Central memory CD8-positive, alpha-beta T cell (primary cell): ENCODE results near the gene COMMD4.
A peak's percentile ranks its signal among the peaks of the same experiment; 100 is the strongest.

Source experiments
- ATAC-seq: fragments of 150-1000 bp; cut with Tn5 transposase; replicated peaks from 2 replicates; pipeline ENCODE4 v1.10.0; 2022; ENCODE audit warnings: mild to moderate bottlenecking, moderate FRiP score, moderate number of reproducible peaks; ENCODE audit not compliant: poor library complexity, severe bottlenecking; ENCODE audit errors: extremely low read depth
- DNase-seq, 2 donors: peaks; one replicate each; pipeline ENCODE4 v3.0.0; 2021; ENCODE audit warnings: low spot score in 2 of 2
- H3K27ac Mint-ChIP-seq: one replicate; pipeline ENCODE4 v1.8.0; 2022; ENCODE audit warnings: low read depth, mild to moderate bottlenecking, moderate library complexity, mixed read lengths
- H3K27me3 Mint-ChIP-seq: one replicate; pipeline ENCODE4 v1.8.0; 2022; ENCODE audit warnings: mixed read lengths
- H3K36me3 Mint-ChIP-seq: one replicate; pipeline ENCODE4 v1.8.0; 2022; ENCODE audit warnings: mild to moderate bottlenecking, moderate library complexity, mixed read lengths; ENCODE audit not compliant: insufficient read depth
- H3K4me1 Mint-ChIP-seq: one replicate; pipeline ENCODE4 v1.8.0; 2022; ENCODE audit warnings: mixed read lengths
- H3K4me3 Mint-ChIP-seq: one replicate; pipeline ENCODE4 v1.8.0; 2022; ENCODE audit warnings: mild to moderate bottlenecking, moderate library complexity, mixed read lengths
- H3K9me3 Mint-ChIP-seq: one replicate; pipeline ENCODE4 v1.8.0; 2022; ENCODE audit warnings: mixed read lengths

The COMMD4 gene

DNA sequence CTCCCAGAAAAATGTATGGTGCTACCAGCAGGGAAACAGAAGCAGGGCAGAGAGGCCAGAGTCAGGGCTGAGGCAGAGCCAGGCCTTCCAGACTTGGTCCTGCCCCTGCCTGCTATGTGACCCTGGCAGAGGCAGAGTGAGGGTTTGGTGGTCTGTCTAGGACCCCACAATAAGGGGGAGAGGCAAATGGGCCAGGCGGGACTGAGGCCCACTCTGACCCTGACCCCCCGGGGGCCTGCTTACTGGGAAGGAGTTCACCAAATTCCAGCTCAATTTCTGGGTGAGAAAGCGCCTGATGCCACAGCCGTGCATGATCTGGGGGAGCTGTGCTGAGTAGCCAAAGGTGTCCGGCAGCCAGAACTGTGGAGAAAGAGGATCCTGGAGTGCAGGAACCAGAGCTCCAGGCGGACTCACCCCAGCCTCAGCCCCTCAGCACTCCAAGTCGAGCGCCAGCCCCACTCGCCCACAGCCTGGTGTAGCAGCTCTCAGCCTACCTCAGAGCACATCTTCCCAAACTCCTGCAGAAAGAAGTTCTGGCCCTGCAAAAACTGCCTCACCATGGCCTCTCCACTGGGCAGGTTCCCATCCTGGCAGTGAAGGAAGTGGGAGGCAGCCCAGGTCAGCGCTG lies 25.6 kb downstream of the COMMD4 start:
- H3K27ac Mint-ChIP-seq: no peak overlapping the region
- H3K27me3 Mint-ChIP-seq: no peaks in the 10 kb centered on the region
- DNase-seq (no peak), ATAC-seq (no peak)
- peaks cover 13% of the 10 kb centered on the region for H3K4me1 Mint-ChIP-seq
- H3K4me3 Mint-ChIP-seq: no peak overlapping the region
- H3K36me3 Mint-ChIP-seq: peaks cover 30% of the 10 kb centered on the region
- H3K9me3 Mint-ChIP-seq: no peaks in the 10 kb centered on the region

DNA sequence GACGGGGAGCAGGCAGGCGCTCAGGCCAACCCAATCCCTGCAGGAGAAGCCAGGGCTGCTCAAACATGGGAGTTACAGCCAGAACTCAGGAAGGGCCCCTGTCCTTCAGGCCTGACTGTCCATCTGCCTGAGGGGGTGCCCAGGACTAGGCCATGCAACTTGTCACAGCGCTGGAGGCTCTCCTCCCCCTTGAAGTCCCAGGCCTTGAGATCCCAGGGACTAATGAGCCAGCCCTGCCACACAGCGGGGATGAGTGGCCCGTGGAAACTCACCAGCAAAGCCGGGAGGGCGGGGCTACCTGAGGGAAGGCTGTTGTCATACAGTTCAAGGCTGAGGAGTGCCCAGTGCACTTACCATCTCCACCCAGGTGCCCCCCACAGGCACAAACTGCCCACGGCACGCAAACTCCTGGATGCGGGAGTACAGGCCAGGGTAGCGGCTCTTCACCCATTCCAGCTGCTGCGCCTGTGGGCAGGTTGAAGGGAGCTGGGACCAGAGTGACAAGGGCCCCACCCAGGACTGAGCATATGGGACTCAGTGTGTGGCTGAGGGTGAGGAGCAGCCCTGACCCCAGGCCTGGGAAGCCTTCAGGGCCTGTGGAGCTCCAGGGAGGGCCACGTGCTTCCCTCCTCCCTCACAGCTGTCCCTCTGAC lies 26.3 kb downstream of the COMMD4 start:
- Mint-ChIP-seq H3K27ac (no peak overlapping the region), H3K27me3 (no peaks in the 10 kb centered on the region), H3K4me3 (no peak overlapping the region), H3K4me1 (peaks cover 17% of the 10 kb centered on the region), H3K9me3 (no peaks in the 10 kb centered on the region), H3K36me3 (peaks cover 33% of the 10 kb centered on the region)
- no peak for ATAC-seq
- DNase-seq: no peak

DNA sequence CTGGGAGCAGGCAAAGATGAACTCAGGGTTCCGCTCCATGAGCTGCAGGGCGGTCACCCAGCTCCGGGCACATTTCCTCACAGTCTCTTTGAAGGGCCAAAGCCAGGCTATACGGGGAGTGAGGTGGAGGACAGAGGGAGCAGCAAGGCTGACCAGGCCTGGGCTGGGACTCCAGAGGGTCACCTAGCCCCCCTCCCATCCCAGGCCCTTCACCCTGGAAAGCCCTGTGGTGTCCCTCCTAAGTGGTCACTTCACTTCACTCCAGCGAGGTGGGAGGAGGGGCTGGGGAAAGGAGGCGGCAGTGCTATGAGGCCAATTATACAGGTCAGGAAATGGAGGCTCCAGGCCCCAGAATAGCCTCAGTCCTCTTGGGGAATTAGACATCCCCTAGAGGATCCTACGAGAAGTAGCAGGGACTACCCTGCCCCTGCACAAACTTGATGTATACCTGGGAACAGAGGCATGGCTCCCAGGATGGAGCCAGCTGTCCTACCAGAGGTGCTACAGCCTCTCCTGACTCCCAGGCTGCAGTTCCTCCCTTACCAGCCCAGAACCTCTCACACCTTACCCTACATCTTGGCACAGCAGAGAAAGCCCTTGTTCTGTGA lies 26.9 kb downstream of the COMMD4 start:
- no peak overlapping the region for H3K27ac Mint-ChIP-seq
- ATAC-seq (no peak), DNase-seq (no peak)
- H3K27me3 Mint-ChIP-seq: no peaks in the 10 kb centered on the region
- H3K4me3 Mint-ChIP-seq: no peak overlapping the region
- peaks cover 32% of the 10 kb centered on the region for H3K36me3 Mint-ChIP-seq
- H3K4me1 Mint-ChIP-seq: peaks cover 17% of the 10 kb centered on the region
- H3K9me3 Mint-ChIP-seq: no peaks in the 10 kb centered on the region

DNA sequence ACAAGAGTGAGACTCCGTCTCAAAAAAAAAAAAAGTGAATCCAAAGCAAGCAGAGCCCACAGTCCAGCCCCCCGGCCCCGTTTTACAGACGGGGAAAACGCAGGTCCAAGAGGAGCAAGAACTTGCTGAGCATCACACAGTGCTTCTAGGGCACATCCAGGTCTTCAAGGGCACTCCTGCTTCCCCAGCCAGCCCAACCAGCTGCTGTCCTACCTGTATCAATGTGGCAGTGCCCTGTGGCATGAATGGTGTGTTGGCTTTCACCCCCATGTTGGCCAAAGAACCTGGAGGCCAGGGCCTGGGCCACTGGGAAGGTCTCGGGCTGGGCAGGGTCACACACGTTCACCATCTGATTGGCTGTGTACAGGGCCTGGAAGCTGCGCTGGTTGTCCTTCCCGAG lies 27.9 kb downstream of the COMMD4 start:
- ATAC-seq (no peak), DNase-seq (no peak)
- Mint-ChIP-seq H3K27ac (peak overlapping the region; percentile 38), H3K27me3 (no peaks in the 10 kb centered on the region), H3K4me3 (no peak overlapping the region), H3K4me1 (peaks cover 22% of the 10 kb centered on the region), H3K9me3 (no peaks in the 10 kb centered on the region), H3K36me3 (peaks cover 30% of the 10 kb centered on the region)

DNA sequence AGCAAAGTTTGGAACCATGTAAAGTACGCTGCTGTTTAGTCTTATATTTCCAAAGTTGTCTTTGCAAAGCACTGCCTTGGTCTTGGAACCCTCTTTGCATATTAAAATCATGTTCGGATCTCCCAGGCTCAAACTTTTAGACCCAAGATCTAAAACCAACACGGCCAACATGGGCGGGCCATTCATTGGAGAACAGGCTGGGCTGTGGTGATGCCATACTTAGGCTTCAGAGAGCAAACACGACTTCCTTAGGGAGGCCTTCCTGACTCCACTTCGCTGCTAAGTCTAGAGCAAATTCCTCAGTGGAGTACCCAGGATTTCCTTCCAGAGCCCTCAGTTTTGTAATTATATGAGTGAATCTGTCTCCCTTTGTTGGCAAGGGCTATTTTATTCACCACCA lies 29.0 kb downstream of the COMMD4 start:
- H3K27me3 Mint-ChIP-seq: no peaks in the 10 kb centered on the region
- no peak overlapping the region for H3K4me3 Mint-ChIP-seq
- peaks cover 29% of the 10 kb centered on the region for H3K36me3 Mint-ChIP-seq
- peaks cover 33% of the 10 kb centered on the region for H3K4me1 Mint-ChIP-seq
- H3K27ac Mint-ChIP-seq: no peak overlapping the region
- no peaks in the 10 kb centered on the region for H3K9me3 Mint-ChIP-seq
- no peak for DNase-seq
- no peak for ATAC-seq

DNA sequence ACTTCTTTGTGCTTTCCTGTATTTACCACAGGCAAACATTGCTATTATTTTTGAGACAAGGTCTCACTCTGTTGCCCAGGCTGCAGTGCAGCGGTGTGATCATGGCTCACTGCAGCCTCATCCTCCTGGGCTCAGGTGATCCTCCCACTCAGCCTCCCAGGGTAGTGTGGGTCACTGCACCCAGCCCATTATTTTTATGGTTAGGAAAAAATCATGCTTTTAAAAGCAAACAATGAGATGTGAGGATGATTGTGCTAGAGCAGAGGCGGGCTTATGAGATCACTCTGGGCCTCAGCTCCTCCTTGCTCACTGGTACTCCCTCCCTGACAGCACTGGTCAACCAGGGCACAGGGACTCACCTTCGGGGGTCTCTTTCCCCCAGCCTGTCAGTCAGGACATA lies 30.3 kb downstream of the COMMD4 start:
- no peak overlapping the region for H3K27ac Mint-ChIP-seq
- H3K27me3 Mint-ChIP-seq: no peaks in the 10 kb centered on the region
- DNase-seq: no peak
- ATAC-seq: no peak
- no peak overlapping the region for H3K4me3 Mint-ChIP-seq
- peaks cover 31% of the 10 kb centered on the region for H3K36me3 Mint-ChIP-seq
- no peaks in the 10 kb centered on the region for H3K9me3 Mint-ChIP-seq
- peaks cover 30% of the 10 kb centered on the region for H3K4me1 Mint-ChIP-seq

DNA sequence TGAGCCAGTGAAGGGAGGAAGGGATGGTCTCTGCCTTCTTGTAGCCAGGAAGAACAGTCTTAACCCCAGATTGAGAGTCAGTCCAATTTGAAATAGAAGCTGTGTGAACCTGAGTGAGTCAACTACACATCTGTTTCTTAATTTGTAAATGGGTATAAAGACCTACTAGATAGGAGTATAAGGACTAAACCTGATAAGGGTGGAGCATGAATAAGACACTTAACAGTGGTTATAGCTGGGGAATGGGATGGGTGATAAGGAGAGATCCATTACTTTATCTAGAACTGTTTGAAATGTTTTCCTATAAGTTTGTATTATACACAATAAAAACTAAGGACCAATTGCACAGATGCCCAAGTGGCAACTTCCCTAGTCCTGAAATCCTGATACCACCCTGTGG lies 31.1 kb downstream of the COMMD4 start:
- peaks cover 38% of the 10 kb centered on the region for H3K36me3 Mint-ChIP-seq
- ATAC-seq (no peak), DNase-seq (no peak)
- peak overlapping the region; percentile 91 for H3K27ac Mint-ChIP-seq
- H3K9me3 Mint-ChIP-seq: no peaks in the 10 kb centered on the region
- H3K4me3 Mint-ChIP-seq: peak overlapping the region; percentile 86
- no peaks in the 10 kb centered on the region for H3K27me3 Mint-ChIP-seq
- peaks cover 30% of the 10 kb centered on the region for H3K4me1 Mint-ChIP-seq

DNA sequence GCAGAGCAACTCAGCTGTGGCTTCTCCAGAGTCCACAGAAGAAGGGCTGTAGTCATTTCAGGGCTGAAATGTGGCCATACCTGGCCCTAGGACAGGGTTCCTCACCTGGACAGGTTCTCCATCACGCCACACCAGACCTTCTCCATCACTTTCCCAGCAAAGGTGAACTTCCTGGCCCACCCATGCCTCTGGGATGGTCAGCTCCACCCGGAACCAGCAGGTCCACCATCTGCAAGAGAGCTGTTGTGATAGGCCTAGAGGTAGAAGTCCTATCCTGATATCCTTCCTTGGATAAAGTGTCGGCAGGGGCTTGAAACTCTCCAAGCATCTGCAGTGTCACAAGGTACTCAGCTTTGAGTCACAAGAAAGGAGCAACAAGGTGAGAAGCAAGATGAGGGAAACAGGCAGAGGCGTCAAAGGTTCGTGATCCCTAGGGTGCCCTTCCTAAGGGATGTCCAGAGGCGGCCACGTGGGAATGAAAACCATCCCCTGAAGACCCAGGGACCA lies 31.6 kb downstream of the COMMD4 start:
- peak overlapping the region; percentile 91 for H3K27ac Mint-ChIP-seq
- DNase-seq (no peak), ATAC-seq (no peak)
- no peaks in the 10 kb centered on the region for H3K9me3 Mint-ChIP-seq
- peaks cover 42% of the 10 kb centered on the region for H3K36me3 Mint-ChIP-seq
- peaks cover 30% of the 10 kb centered on the region for H3K4me1 Mint-ChIP-seq
- H3K4me3 Mint-ChIP-seq: peak overlapping the region; percentile 86
- no peaks in the 10 kb centered on the region for H3K27me3 Mint-ChIP-seq

DNA sequence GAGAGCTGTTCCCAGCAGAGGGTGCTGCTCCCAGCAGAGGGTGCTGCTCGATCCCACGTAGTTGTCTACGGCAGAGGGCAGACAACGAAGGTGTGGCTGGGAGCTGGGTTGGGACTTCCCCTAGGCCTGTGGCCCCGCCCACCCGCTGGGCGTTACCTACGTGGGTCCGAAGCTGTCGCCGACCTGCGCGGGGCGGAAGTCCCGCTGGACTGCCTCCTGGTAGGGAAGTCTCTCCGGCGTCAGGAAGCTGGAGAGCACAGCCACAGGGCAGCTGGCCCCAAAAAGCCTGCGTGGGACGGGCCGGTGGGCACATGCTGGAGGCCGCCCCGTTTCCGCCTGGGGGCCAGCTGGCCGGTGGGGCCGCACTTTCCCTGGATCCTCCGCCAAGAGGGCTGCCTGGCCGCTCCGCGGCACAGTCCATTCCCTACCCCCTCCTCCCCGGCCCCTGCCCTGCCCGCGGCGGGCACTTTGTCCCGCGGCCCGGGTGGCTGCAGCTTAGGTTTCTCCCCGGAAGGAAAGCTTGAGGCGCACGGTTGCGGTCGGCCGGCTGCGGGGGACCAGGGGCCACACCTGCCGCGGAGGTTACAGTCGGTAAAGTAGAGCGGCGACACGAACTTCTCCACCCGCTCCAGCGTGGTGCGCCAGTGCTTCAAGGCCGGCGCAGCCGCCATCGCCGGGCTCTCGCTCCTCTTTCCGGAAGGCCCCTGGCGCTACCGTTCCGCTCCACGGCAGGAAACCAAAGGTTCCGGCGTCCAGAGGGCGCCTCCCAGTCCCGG lies 32.2 kb downstream of the COMMD4 start, which contains the start of gene MAN2C1:
TSS of gene MAN2C1 (minus strand) at position 695 of the 776 bp plus-strand sequence. CDS start at position 671, 24 bp downstream.
- peak within 1 kb of the TSS; percentile 86 for H3K4me3 Mint-ChIP-seq
- no peaks in the 10 kb centered on the region for H3K9me3 Mint-ChIP-seq
- no peaks in the 10 kb centered on the region for H3K27me3 Mint-ChIP-seq
- peaks cover 48% of the 10 kb centered on the region for H3K36me3 Mint-ChIP-seq
- peaks cover 30% of the 10 kb centered on the region for H3K4me1 Mint-ChIP-seq
- peak within 1 kb of the TSS; percentile 91 for H3K27ac Mint-ChIP-seq
- peak; percentile 94 for ATAC-seq
- peak; percentile 74 to 83 for DNase-seq

DNA sequence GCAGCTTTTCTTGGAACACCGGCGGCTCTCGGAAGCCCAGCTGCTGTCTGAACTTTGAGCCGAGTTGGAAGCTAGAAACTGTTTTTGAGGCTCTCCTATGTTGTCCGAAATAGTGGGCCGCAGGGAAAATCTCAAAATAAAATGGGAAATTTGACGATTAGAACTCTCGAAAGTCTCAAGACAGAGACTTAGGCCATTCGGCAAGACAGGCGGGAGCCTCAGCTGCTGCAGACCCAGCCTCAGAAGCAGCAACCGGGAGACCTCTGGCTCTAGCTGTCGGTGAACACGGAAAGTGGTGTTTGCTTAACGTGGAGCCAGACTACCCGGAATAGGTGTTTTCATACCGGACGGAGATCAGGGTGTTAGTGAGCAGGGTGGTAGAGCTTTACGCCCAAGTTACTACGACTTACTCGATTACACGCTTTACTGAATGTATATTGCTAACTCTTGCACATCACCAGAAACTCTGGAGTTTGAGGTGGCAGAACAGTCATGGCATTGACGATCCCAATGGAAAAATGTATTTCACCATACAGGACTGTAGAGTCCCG lies 32.9 kb downstream of the COMMD4 start:
- Mint-ChIP-seq H3K4me3 (peak overlapping the region; percentile 86), H3K36me3 (peaks cover 45% of the 10 kb centered on the region), H3K27me3 (no peaks in the 10 kb centered on the region), H3K27ac (peak overlapping the region; percentile 91), H3K4me1 (peaks cover 30% of the 10 kb centered on the region), H3K9me3 (no peaks in the 10 kb centered on the region)
- ATAC-seq (peak; percentile 18), DNase-seq (no peak)

DNA sequence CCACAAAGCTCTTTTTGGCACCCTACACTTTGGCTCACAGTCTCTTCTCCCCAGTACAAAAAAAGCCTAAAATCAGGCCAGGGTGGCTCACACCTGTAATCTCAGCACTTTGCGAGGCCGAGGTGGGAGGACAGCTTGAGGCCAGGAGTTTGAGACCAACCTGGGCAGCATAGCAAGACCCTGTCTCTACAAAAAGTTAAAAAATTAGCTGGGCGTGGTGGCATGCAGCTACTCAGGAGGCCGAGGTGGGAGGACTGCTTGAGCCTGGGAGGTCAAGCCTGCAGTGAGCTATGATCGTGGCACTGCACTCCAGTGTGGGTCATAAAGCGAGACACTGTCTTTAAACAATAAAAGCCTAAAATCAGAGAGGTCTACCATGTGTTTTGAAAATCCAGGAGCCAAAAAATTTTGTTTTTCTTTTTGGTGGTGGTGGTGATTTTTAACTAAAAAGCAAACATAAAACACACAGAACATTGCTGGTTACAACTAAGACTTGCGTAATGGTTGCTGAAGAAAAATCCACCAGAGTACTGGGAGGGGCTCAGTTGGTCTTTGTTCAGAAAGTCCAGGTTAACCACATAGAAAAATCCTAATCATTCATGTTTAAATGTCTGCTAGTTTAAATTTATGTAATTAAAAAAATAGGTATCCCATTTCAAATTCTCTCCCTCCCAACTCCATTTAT lies 34.2 kb downstream of the COMMD4 start:
- Mint-ChIP-seq H3K36me3 (peaks cover 43% of the 10 kb centered on the region), H3K27ac (peak overlapping the region; percentile 32), H3K4me1 (peaks cover 28% of the 10 kb centered on the region), H3K27me3 (no peaks in the 10 kb centered on the region), H3K4me3 (peak overlapping the region; percentile 86), H3K9me3 (no peaks in the 10 kb centered on the region)
- ATAC-seq: no peak
- no peak for DNase-seq

DNA sequence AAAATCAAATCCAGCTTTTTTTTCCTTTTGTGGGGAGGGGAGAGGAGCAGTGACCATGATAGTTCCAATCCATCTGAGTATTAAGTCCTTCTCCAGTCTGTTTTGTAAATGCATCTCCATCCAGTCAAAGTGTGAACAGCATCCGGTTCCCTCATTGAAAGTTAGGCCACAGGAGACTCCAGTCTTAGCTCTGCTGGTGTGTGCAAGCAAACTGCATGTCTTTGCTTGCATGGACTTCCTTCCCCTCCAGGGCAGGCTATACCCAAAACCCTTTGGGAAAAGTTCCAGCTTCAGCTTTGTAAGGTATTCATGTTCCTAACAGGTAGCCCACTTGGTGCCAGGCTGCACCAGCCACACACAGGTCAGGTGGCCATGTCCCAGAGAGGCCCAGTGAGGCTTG lies 35.6 kb downstream of the COMMD4 start:
- no peak for ATAC-seq
- H3K4me1 Mint-ChIP-seq: peaks cover 28% of the 10 kb centered on the region
- H3K27ac Mint-ChIP-seq: no peak overlapping the region
- H3K36me3 Mint-ChIP-seq: peaks cover 50% of the 10 kb centered on the region
- DNase-seq: no peak
- no peaks in the 10 kb centered on the region for H3K27me3 Mint-ChIP-seq
- no peak overlapping the region for H3K4me3 Mint-ChIP-seq
- no peaks in the 10 kb centered on the region for H3K9me3 Mint-ChIP-seq
